Astrocyte (in vitro differentiated cells and primary cell): ENCODE measurements around the gene PRRT2. TPM values are rescaled to one million over a fixed set of nuclear protein-coding genes. Genes with fewer than 3 reads are reported as not detected.

Source experiments
- DNase-seq: peaks from one replicate; pipeline ENCODE4 v3.0.0-alpha.2; 2010; ENCODE audit warnings: low read depth
- FAIRE-seq: peaks from 2 replicates; lab custom pipeline; 2011; peaks lifted over from hg19 to GRCh38; lab: Jason Lieb, UNC
- H2AFZ ChIP-seq: 2 replicates; pipeline ENCODE4 v1.6.0; 2012; ENCODE audit warnings: low read depth, low read length, inconsistent platforms
- H3K27ac ChIP-seq: 2 replicates; pipeline ENCODE4 v1.5.1; 2011; ENCODE audit warnings: low read depth, low read length, inconsistent platforms
- H3K27me3 ChIP-seq: 2 replicates; pipeline ENCODE4 v1.6.0; 2011; ENCODE audit warnings: low read length, inconsistent platforms; ENCODE audit not compliant: insufficient read depth
- H3K36me3 ChIP-seq: 2 replicates; pipeline ENCODE4 v1.5.1; 2011; ENCODE audit warnings: low read length, inconsistent platforms; ENCODE audit not compliant: insufficient read depth
- H3K4me1 ChIP-seq: 2 replicates; pipeline ENCODE4 v1.5.1; 2011; ENCODE audit warnings: low read length, inconsistent platforms; ENCODE audit not compliant: insufficient read depth
- H3K4me2 ChIP-seq: 2 replicates; pipeline ENCODE4 v1.6.0; 2012; ENCODE audit warnings: low read length, inconsistent platforms
- H3K4me3 ChIP-seq: 2 replicates; pipeline ENCODE4 v1.5.1; 2011; ENCODE audit warnings: low read depth, mild to moderate bottlenecking, low read length, inconsistent platforms; ENCODE audit not compliant: insufficient read depth
- H3K79me2 ChIP-seq: 2 replicates; pipeline ENCODE4 v1.6.0; 2012; ENCODE audit warnings: mild to moderate bottlenecking, low read length, inconsistent platforms; ENCODE audit not compliant: insufficient read depth
- H3K9ac ChIP-seq: 2 replicates; pipeline ENCODE4 v1.6.0; 2012; ENCODE audit warnings: mild to moderate bottlenecking, low read length, inconsistent platforms
- H3K9me3 ChIP-seq: 2 replicates; pipeline ENCODE4 v1.5.1; 2012; ENCODE audit warnings: low read depth, mild to moderate bottlenecking, low read length, inconsistent platforms; ENCODE audit not compliant: insufficient read depth
- H4K20me1 ChIP-seq: 2 replicates; pipeline ENCODE4 v1.6.0; 2012; ENCODE audit warnings: low read length, inconsistent platforms; ENCODE audit not compliant: insufficient read depth
- H3K27ac Mint-ChIP-seq: one replicate; pipeline ENCODE4 v1.8.0; 2021; ENCODE audit warnings: mild to moderate bottlenecking, mixed read lengths; ENCODE audit not compliant: unreplicated experiment
- H3K27me3 Mint-ChIP-seq: one replicate; pipeline ENCODE4 v1.8.0; 2021; ENCODE audit warnings: low read depth, mixed read lengths; ENCODE audit not compliant: unreplicated experiment
- H3K36me3 Mint-ChIP-seq: one replicate; pipeline ENCODE4 v1.8.0; 2021; ENCODE audit warnings: low read depth, mixed read lengths; ENCODE audit not compliant: unreplicated experiment
- H3K4me1 Mint-ChIP-seq: one replicate; pipeline ENCODE4 v1.8.0; 2021; ENCODE audit warnings: low read depth, mixed read lengths; ENCODE audit not compliant: unreplicated experiment
- H3K4me3 Mint-ChIP-seq: one replicate; pipeline ENCODE4 v1.8.0; 2021; ENCODE audit warnings: mild to moderate bottlenecking, moderate library complexity, mixed read lengths; ENCODE audit not compliant: unreplicated experiment
- H3K9me3 Mint-ChIP-seq: one replicate; pipeline ENCODE4 v1.8.0; 2021; ENCODE audit warnings: mild to moderate bottlenecking, mixed read lengths; ENCODE audit not compliant: unreplicated experiment
- EZH2 ChIP-seq: IDR thresholded peaks from 2 replicates; pipeline ENCODE4 v1.6.1; 2012; ENCODE audit warnings: mild to moderate bottlenecking, low read length, inconsistent platforms; ENCODE audit not compliant: insufficient read depth
- total RNA-seq: library from RNA; stranded (reverse); gene quantifications from 2 replicates; pipeline ENCODE4 v1.2.1, GENCODE V29; 2021
- TF ChIP-seq, protein P1 (sequence below): IDR thresholded peaks from 2 replicates; pipeline ENCODE4 v1.5.1; 2011; ENCODE audit warnings: low read depth, mild to moderate bottlenecking, inconsistent platforms, low read length, moderate library complexity; ENCODE audit not compliant: insufficient read depth

PRRT2 gene
- total RNA-seq, 1 donor from 2014 or later: 6.2 TPM

DNA sequence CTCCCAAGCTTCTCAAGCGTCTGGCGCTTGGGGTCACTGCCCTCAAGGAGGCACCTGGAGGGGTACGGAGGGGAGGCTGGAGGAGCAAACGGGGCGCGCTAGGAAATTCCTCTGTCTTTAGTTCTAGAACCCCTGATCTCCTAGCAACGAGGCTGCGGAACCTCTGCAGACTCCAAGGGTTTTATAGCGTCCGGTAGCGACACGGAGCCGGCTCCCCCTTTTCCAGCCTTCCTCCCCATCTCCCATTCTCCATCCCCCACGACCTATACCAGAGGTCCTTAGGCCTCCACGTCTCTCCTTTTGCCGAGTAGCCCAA lies 51.6 kb downstream of the PRRT2 start:
- H4K20me1 ChIP-seq: no peaks in the 10 kb centered on the region
- Mint-ChIP-seq H3K36me3 (peaks cover 12% of the 10 kb centered on the region), H3K27me3 (peaks cover 5% of the 10 kb centered on the region), H3K27ac (no peak overlapping the region), H3K9me3 (no peaks in the 10 kb centered on the region), H3K4me1 (peaks cover 4% of the 10 kb centered on the region), H3K4me3 (peak overlapping the region; percentile 99)
- no peak overlapping the region for H3K4me3 ChIP-seq
- H3K4me2 ChIP-seq: peak overlapping the region; percentile 99
- peak overlapping the region; percentile 98 for H3K27ac ChIP-seq
- H2AFZ ChIP-seq: peak overlapping the region; percentile 82
- no peaks in the 10 kb centered on the region for H3K27me3 ChIP-seq
- H3K79me2 ChIP-seq: peaks cover 15% of the 10 kb centered on the region
- peaks cover 12% of the 10 kb centered on the region for H3K36me3 ChIP-seq
- DNase-seq (no peak), FAIRE-seq (no peak)
- H3K9ac ChIP-seq: no peak overlapping the region
- H3K9me3 ChIP-seq: no peaks in the 10 kb centered on the region
- H3K4me1 ChIP-seq: peaks cover 7% of the 10 kb centered on the region
- TF ChIP-seq, protein P1, sequence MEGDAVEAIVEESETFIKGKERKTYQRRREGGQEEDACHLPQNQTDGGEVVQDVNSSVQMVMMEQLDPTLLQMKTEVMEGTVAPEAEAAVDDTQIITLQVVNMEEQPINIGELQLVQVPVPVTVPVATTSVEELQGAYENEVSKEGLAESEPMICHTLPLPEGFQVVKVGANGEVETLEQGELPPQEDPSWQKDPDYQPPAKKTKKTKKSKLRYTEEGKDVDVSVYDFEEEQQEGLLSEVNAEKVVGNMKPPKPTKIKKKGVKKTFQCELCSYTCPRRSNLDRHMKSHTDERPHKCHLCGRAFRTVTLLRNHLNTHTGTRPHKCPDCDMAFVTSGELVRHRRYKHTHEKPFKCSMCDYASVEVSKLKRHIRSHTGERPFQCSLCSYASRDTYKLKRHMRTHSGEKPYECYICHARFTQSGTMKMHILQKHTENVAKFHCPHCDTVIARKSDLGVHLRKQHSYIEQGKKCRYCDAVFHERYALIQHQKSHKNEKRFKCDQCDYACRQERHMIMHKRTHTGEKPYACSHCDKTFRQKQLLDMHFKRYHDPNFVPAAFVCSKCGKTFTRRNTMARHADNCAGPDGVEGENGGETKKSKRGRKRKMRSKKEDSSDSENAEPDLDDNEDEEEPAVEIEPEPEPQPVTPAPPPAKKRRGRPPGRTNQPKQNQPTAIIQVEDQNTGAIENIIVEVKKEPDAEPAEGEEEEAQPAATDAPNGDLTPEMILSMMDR: no peak
- TF ChIP-seq EZH2: no peak

DNA sequence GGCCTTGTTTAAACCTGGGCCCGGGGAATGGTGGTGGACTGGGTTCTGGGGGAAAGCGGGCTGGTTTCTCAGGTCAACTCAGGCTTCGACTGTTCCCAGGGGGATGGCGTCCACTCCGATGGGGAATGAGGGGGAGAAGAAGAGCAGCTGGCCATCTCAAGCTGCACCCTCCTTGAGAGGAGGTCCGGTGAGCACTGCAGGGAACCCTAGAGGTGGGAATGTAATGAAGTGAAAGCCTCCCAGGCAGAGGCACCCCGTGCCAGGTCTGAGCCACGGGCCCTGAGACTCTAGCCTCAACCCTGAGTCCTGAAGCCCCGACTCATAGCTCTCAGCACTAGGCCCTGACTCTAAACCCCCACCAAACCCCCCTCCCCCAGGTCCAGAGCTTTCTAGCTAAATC lies 52.2 kb downstream of the PRRT2 start:
- FAIRE-seq (no peak), DNase-seq (no peak)
- Histone ChIP-seq H2AFZ (peak overlapping the region; percentile 18), H3K9me3 (no peaks in the 10 kb centered on the region), H4K20me1 (no peaks in the 10 kb centered on the region), H3K27ac (no peak overlapping the region), H3K9ac (no peak overlapping the region), H3K79me2 (peaks cover 15% of the 10 kb centered on the region), H3K4me1 (peaks cover 7% of the 10 kb centered on the region), H3K36me3 (peaks cover 10% of the 10 kb centered on the region), H3K4me3 (no peak overlapping the region), H3K27me3 (no peaks in the 10 kb centered on the region), H3K4me2 (no peak overlapping the region)
- TF ChIP-seq, protein P1: no peak
- TF ChIP-seq EZH2: no peak
- Mint-ChIP-seq H3K27ac (no peak overlapping the region), H3K4me1 (peaks cover 4% of the 10 kb centered on the region), H3K9me3 (no peaks in the 10 kb centered on the region), H3K36me3 (peaks cover 12% of the 10 kb centered on the region), H3K27me3 (peaks cover 5% of the 10 kb centered on the region), H3K4me3 (no peak overlapping the region)

Other genes with a start within 250 kb of the PRRT2 start
- 0.07 TPM in 1 of 2 replicates, not detected in the other for gene SPN, start 148.9 kb upstream of the PRRT2 start, total RNA-seq
- gene QPRT, start 133.0 kb upstream of the PRRT2 start, total RNA-seq: 85.9 and 98.1 TPM in 2 replicates
- not detected in 2 replicates for gene C16orf54, start 66.2 kb upstream of the PRRT2 start, total RNA-seq
- not detected in 2 replicates for gene ZG16, start 33.9 kb upstream of the PRRT2 start, total RNA-seq
- 12.5 and 14.3 TPM in 2 replicates for gene KIF22, start 21.4 kb upstream of the PRRT2 start, total RNA-seq
- 216 and 247 TPM in 2 replicates for gene MAZ, start 5.7 kb upstream of the PRRT2 start, total RNA-seq
- gene PAGR1, start 4.0 kb downstream of the PRRT2 start, total RNA-seq: 20.1 and 20.8 TPM in 2 replicates
- gene MVP, start 8.3 kb downstream of the PRRT2 start, total RNA-seq: 38.7 and 40.1 TPM in 2 replicates
- gene CDIPT, start 51.0 kb downstream of the PRRT2 start, total RNA-seq: 88.1 and 92.0 TPM in 2 replicates
- 69.6 and 90.6 TPM in 2 replicates for gene SEZ6L2, start 87.4 kb downstream of the PRRT2 start, total RNA-seq
- 43.3 and 44.8 TPM in 2 replicates for gene ASPHD1, start 88.3 kb downstream of the PRRT2 start, total RNA-seq
- gene KCTD13, start 114.0 kb downstream of the PRRT2 start, total RNA-seq: 25.1 and 27.1 TPM in 2 replicates
- gene TMEM219, start 149.9 kb downstream of the PRRT2 start, total RNA-seq: 96.6 and 104 TPM in 2 replicates
- 55.2 and 55.9 TPM in 2 replicates for gene TAOK2, start 161.7 kb downstream of the PRRT2 start, total RNA-seq
- 4.3 and 5.0 TPM in 2 replicates for gene HIRIP3, start 183.4 kb downstream of the PRRT2 start, total RNA-seq
- gene INO80E, start 184.0 kb downstream of the PRRT2 start, total RNA-seq: 58.5 and 64.8 TPM in 2 replicates
- 0.50 and 0.89 TPM in 2 replicates for gene DOC2A, start 198.8 kb downstream of the PRRT2 start, total RNA-seq
- gene C16orf92, start 211.0 kb downstream of the PRRT2 start, total RNA-seq: not detected in 2 replicates
- 1.4 and 1.9 TPM in 2 replicates for gene TLCD3B, start 219.1 kb downstream of the PRRT2 start, total RNA-seq